Ovary (tissue), 9 donors: ENCODE data around the gene PSMD1. TPM values are rescaled to one million over a fixed set of nuclear protein-coding genes. Genes with fewer than 3 reads are reported as not detected.

Experiments used
- DNase-seq, 5 donors: peaks; one replicate each; pipeline ENCODE4 v3.0.0-alpha.2; 2019 to 2020
- H3K27ac ChIP-seq, 2 donors: fragments of 200-600 bp; one replicate each; pipeline versions ENCODE4 v1.5.1 to v1.8.0; 2019 to 2022
- H3K27me3 ChIP-seq: fragments of 200-600 bp; one replicate; pipeline ENCODE4 v1.8.0; 2022
- H3K36me3 ChIP-seq: fragments of 200-600 bp; sonication (generic); one replicate; pipeline ENCODE4 v1.5.1; 2019
- H3K4me1 ChIP-seq: one replicate; pipeline ENCODE4 v1.8.1; 2013; ENCODE audit warnings: mild to moderate bottlenecking, moderate library complexity; ENCODE audit not compliant: insufficient read depth
- H3K4me3 ChIP-seq: fragments of 200-600 bp; sonication (generic); one replicate; pipeline ENCODE4 v1.5.1; 2017
- H3K9me3 ChIP-seq, 2 donors: fragments of 200-600 bp in 1 of 2; sonication (generic) in 1 of 2; one replicate each; pipeline versions ENCODE4 v1.5.1 to v1.8.1; 2013 to 2019; ENCODE audit warnings: mild to moderate bottlenecking in 1 of 2, moderate library complexity in 1 of 2
- CTCF ChIP-seq, 3 donors: fragments of 450-650 bp in 2 of 3; fragments of 200-600 bp in 1 of 3; IDR thresholded peaks; one replicate each; pipeline versions ENCODE4 v1.5.1 to v1.8.0; 2016 to 2022; ENCODE audit warnings: antibody characterized with exemption in 3 of 3, mild to moderate bottlenecking in 1 of 3
- EP300 ChIP-seq: sonication (generic); formaldehyde crosslinking; IDR thresholded peaks from one replicate; pipeline ENCODE4 v1.6.1; 2017; ENCODE audit warnings: antibody characterized with exemption
- POLR2A ChIP-seq: fragments of 450-650 bp; IDR thresholded peaks from one replicate; pipeline ENCODE4 v1.6.1; 2017; ENCODE audit warnings: antibody characterized with exemption, mild to moderate bottlenecking, moderate library complexity
- WGBS, 3 donors: extraction: QIAGEN DNeasy Blood & Tissue Kit in 1 of 3; methylation state at CpG; one replicate each; pipeline versions ENCODE4 v1.1.5 to v1.1.7; 2013 to 2017; 5-methylcytosine and 5-hydroxymethylcytosine counted together
- intact Hi-C, 4 donors: fragments of 100-400 bp; cut with DNase I; formaldehyde crosslinking; loops; one replicate each; pipeline versions ENCODE4 v1.11.0 to v1.15.1; 2022 to 2023
- polyA plus RNA-seq, 2 donors: library from polyadenylated mRNA; stranded (reverse); fragments of 200-250 nt in 1 of 2; fragments of 350-450 nt in 1 of 2; fragmentation: Illumina TruSeq in 1 of 2; extraction: RNeasy Lipid Tissue Mini Kit (QIAGEN cat#74804) in 1 of 2; gene quantifications; one replicate each; pipeline ENCODE4 v1.2.3, GENCODE V29; 2013 to 2014
- total RNA-seq, 7 donors: library from RNA; depleted of rRNA in 2 of 7; stranded (reverse); fragments of >200 nt in 2 of 7; fragmentation: NEBNext Ultra II Directional in 3 of 7; extraction: Animal tissue kit (Norgen Biotek cat#: 25700) in 3 of 7; gene quantifications; one replicate each; pipeline versions ENCODE4 v1.1.0 to v1.2.4, GENCODE V29; 2016 to 2023
- donor health status: DM: no; HTN: no; CAD: no; lungs with moderate emphysema.
- donor health status: DM: no; HTN: no; CAD: no.
- donor health status: Bipolar disorder and iron deficiency.
- donor health status: DM: yes; HTN: yes; CAD: no.
- donor health status: DM: no; HTN: no; CAD: no.
- donor health status: DM: yes; HTN: yes; CAD: no.

The PSMD1 gene
- total and polyA plus RNA-seq, 9 donors, result 19.0 to 73.2 (median 57.8) TPM

DNA sequence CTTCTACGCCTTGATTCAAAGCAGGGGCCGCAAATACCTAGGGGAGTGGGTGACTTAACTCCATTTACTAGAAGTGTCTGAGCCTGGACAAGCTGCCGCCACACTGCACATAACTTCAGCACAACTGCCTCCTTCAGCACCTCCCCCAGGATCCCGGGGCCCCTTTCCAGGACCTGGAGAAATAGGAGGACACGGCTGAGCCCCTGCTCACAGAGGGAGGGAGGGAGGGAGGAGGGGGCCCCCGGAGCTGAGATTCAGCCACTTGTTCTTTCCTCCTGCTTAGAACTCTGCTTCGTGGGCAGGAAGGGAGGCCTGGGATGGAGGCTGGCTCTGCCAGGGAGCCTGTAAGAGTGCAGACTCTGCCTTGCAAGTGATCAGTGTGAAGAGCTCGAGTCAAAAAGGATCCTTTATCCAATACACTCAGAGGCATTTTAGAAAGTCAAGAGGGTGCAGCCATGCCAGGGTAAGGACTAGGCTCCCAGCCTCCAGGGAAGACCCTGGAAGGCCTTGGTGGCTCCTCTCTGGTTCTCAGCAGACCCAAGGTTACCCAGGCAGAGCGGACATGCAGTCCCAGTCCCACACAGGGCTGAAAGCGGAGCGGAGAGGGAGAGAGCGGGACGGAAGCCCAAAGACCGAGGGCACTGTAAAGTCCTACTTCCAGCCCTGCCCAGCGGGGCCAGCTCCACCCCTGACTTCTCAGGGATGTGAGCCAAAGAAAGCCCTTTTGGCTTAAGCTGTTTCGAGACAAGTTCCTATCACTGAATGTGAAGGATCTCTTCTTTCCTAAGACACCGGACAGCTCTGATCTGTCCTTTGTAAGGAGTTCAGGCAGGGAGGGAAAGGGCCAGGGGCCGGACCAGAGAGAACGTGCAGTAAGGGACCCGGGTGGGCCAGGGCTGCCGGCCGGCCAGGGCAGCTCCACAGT lies 133.2 kb downstream of the PSMD1 start:
- Histone ChIP-seq H3K9me3 (no peaks in the 10 kb centered on the region), H3K4me1 (peaks cover 8% of the 10 kb centered on the region), H3K4me3 (peak overlapping the region; percentile 35), H3K36me3 (no peaks in the 10 kb centered on the region), H3K27ac (peak overlapping the region; percentile 69 to 88), H3K27me3 (no peaks in the 10 kb centered on the region)
- peak; percentile 65 to 77 (median 71) for DNase-seq
- WGBS, 3 donors, result 35 to 44% (median 39%) methylated on average over 22 of the region's 22 CpGs
- TF ChIP-seq EP300, result no peak
- TF ChIP-seq CTCF (IDR thresholded peaks at IDR 0.05), result no peak
- TF ChIP-seq POLR2A, result no peak
- intact Hi-C loops, result loop anchor here (5.0 to 10.0 kb wide), 2 partner anchors 85 to 88 kb away; no protein-coding TSS in a partner anchor

DNA sequence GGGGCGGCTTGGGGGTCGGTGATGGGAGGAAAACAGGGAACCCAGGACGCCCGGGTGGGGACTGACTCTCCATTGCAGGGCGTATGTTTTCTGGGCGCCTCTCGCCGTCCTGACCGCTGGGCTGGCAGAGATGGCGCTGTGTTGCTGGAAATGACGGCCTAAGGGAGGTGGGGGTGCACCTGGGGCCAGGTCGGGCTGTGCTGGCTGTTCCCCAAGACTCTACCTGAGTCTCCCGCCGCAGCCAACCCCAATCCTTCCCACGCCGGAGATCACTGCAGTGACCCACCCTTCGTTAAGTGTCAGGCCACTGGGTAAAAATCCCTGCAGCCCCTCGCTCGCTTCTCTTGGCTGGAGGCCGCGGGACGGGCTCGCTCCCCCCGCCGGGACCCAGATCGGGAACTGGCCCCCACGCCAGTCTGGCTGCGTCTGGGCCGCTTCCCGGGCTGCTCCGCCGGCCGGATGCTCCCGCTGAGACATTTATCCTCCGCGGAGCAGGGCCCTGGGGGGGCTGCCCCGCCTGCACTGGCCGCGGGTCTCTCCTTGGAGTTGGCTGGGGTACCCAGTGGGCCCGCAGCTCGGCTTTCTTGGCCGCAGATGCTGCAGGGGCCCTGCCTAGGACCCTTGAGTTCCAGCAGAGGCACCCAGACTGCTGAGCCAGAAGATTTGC lies 134.0 kb downstream of the PSMD1 start:
- Histone ChIP-seq H3K27ac (peak overlapping the region; percentile 69 to 88), H3K36me3 (no peaks in the 10 kb centered on the region), H3K9me3 (no peaks in the 10 kb centered on the region), H3K4me1 (peaks cover 8% of the 10 kb centered on the region), H3K4me3 (peak overlapping the region; percentile 35), H3K27me3 (no peaks in the 10 kb centered on the region)
- intact Hi-C loops, result loop anchor here (5.0 to 10.0 kb wide), 2 partner anchors 86 to 88 kb away; no protein-coding TSS in a partner anchor
- WGBS, 3 donors, result 10 to 17% (median 11%) methylated on average over 41 to 42 of the region's 42 CpGs
- peak; percentile 83 to 89 (median 84) for DNase-seq
- no peak for TF ChIP-seq POLR2A
- TF ChIP-seq CTCF (IDR thresholded peaks at IDR 0.05), result peak in 2 of 3 donors; percentile 10 to 19
- peak; percentile 51 for TF ChIP-seq EP300

- peak; percentile 81 to 89 (median 85) for DNase-seq
- peak overlapping the region; percentile 69 to 88 for H3K27ac ChIP-seq
- peak; percentile 58 for TF ChIP-seq EP300
- peak; percentile 40 to 71 (median 70) for TF ChIP-seq CTCF (IDR thresholded peaks at IDR 0.05)
- TF ChIP-seq POLR2A, result no peak
- H3K4me1 ChIP-seq, result peaks cover 8% of the 10 kb centered on the region
- H3K9me3 ChIP-seq, result no peaks in the 10 kb centered on the region
- intact Hi-C loops, result loop anchor here (5.0 to 10.0 kb wide), 2 partner anchors 87 to 90 kb away; no protein-coding TSS in a partner anchor
- 23 to 30% (median 28%) methylated on average over 19 of the region's 19 CpGs for WGBS, 3 donors
- H3K4me3 ChIP-seq, result no peak overlapping the region
- H3K36me3 ChIP-seq, result no peaks in the 10 kb centered on the region
- H3K27me3 ChIP-seq, result no peaks in the 10 kb centered on the region
Observed at GRCh38 chr2:231191896-231192872, 135.5 kb downstream of the PSMD1 start.
